HFF-Myc (cell line): ENCODE measurements around the gene ZSWIM1.
A peak's percentile ranks its signal among the peaks of the same experiment; 100 is the strongest.

Experiments used
- DNase-seq: peaks from one replicate; pipeline ENCODE4 v3.0.0-alpha.2; 2011; ENCODE audit warnings: low read depth; ENCODE audit errors: extremely low read depth
- H3K4me3 ChIP-seq: replicated peaks from 2 replicates; pipeline ENCODE4 v1.5.1; 2011; ENCODE audit warnings: low read depth, mild to moderate bottlenecking, control low read depth, low read length
- CTCF ChIP-seq: IDR thresholded peaks from 2 replicates; pipeline ENCODE4 v1.5.1; 2012; ENCODE audit warnings: mild to moderate bottlenecking, low read depth, low read length, control low read depth; ENCODE audit errors: missing control alignments

The ZSWIM1 gene

DNA sequence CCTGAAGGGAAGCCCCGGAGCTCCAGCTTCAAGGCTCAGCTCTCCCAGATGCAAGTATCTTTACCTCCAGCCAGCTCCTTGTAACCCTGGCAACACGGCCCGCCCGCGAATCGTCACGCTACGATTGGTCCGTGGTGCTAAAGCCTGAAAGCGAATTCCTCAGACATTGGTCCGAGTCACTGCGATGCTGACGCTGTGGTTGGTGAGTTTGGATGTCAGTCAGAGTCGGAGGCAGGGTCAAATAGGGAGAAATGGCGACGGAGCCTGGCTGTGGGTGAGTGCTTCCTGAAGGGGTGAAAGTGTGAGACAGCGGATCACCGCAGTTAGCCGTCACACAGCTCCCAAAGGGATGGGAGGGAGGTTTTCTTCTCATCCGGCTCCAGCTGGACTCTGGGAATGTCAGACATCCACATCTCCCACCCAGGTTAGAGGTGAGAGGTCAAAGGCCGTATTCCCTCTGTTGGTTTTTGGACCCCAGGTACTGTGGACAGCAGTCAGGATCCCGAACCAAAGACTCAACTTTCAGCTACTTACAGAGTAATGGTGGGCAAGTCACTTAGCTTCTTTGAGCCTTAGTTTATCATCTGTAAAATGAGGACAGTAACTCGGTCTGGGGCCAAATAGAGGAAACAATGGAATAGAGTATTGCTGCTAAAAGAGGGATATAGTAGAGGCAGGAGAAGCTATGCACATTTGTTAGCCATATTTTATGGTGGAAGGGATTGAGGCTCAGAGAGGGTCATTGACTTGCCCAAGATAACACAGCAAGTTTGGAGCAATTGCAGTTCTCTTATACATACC, at the start of gene ZSWIM1:
ZSWIM1 (plus strand) TSS at position 240 of the 801 bp plus-strand sequence. CDS start 1,366 bp downstream, outside the sequence.
- peak; percentile 99 for DNase-seq
- H3K4me3 ChIP-seq, result peak within 1 kb of the TSS; percentile 98
- no peak for TF ChIP-seq CTCF

DNA sequence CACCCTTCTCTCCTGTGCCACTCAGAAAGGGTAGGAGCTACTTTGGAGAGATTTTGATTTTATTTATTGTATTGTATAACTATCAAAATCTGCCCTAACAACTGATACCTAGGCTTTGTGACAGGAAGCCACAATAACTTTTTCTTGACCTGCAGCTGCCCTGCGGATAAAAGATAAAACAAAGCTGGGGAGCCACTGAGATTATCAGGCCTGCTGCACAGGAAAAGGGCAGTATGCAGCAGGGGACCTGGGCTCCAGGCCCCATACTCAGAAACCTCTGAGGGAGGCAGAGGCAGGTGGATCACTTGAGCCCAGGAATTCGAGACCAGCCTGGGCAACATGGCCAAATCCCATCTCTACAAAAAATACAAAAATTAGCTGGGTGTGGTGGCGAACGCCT, 48.4 kb upstream of the ZSWIM1 start:
- TF ChIP-seq CTCF, result no peak
- DNase-seq, result no peak
- H3K4me3 ChIP-seq, result no peak overlapping the region

GRCh38 chr20:45833030-45833882, 47.8 kb upstream of the ZSWIM1 start, which contains the start of gene SNX21:
TSS of gene SNX21 (plus strand) at chr20:45833799. CDS start at chr20:45833920, 121 bp downstream.
- peak; percentile 52 for DNase-seq
- H3K4me3 ChIP-seq, result peak within 1 kb of the TSS; percentile 63
- TF ChIP-seq CTCF, result no peak

DNA sequence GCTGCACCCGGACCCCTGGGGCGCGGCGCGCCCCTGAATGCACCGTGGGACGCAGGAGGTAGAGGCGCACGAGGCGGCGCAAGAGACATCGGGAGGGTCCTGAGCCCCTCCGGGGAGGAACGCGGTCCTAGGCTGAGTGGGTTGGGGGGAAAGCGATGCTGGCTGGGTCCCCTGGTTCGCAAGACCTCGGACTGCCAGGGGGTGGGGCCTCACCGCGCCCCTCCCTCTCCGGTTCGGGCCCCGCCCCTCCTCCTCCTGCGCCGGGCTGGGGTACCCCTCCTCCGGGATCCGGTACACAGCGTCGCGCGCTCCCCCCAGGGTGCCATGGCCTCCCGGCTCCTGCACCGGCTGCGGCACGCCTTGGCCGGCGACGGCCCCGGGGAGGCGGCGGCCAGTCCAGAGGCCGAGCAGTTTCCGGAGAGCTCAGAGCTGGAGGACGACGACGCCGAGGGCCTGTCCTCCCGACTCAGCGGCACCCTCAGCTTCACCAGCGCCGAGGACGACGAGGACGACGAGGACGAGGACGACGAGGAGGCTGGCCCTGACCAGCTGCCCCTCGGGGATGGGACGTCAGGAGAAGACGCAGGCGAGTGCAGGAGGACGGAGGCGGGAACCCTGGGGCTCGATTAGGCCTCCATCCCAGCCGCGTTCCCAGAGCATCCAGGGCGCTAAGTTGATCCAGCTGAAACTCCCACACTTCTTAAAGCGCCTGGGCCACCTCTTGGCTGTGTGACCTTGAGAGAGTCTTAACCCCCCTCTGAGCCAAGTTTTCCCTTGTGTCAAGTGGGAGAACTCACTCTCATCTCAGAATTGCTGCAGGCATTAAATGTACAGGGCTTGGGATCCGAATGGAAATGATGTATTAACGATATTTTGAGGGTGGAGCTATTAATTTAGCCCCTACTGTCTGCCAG, 46.9 kb upstream of the ZSWIM1 start:
- TF ChIP-seq CTCF, result no peak
- no peak for DNase-seq
- peak overlapping the region; percentile 63 for H3K4me3 ChIP-seq

- no peak for TF ChIP-seq CTCF
- no peak for DNase-seq
- H3K4me3 ChIP-seq, result peak overlapping the region; percentile 63
Measured at GRCh38 chr20:45834797-45835161, 46.2 kb upstream of the ZSWIM1 start.

DNA sequence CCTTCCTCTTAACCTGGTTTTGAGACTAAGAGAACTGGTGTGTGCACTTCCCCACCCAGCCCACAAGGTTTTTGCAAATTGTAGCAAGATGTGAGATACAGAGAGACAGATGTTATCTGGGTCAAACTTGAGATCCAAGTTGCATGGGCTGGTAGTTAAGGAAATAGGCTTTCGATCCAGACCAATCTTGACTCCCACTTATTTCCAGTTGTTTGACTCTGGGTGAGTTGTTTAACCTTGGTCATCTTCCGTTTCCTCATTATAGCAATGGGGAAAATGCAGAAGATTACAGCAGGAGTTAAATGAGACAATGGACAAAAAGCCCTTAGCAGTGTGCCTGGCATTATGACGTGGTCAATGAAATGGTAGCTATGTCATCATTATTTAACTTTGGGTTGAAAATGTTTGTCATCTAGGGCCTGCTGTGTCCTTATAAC, 45.7 kb upstream of the ZSWIM1 start:
- peak overlapping the region; percentile 63 for H3K4me3 ChIP-seq
- DNase-seq, result no peak
- TF ChIP-seq CTCF, result no peak
